Nephron progenitor cell (in vitro differentiated cells): Measurements from ENCODE around the gene FLT3LG.

Experiments
- DNase-seq: peaks from one replicate; pipeline ENCODE4 v3.0.0; 2021
- H3K27ac Mint-ChIP-seq: 2 replicates; pipeline ENCODE4 v1.8.0; 2021; ENCODE audit warnings: mild to moderate bottlenecking, moderate library complexity, mixed read lengths
- H3K27me3 Mint-ChIP-seq: 2 replicates; pipeline ENCODE4 v1.8.0; 2021; ENCODE audit warnings: mild to moderate bottlenecking, low read depth, mixed read lengths; ENCODE audit not compliant: poor library complexity
- H3K36me3 Mint-ChIP-seq: 2 replicates; pipeline ENCODE4 v1.8.0; 2021; ENCODE audit warnings: low read depth, mixed read lengths
- H3K4me1 Mint-ChIP-seq: 2 replicates; pipeline ENCODE4 v1.8.0; 2021; ENCODE audit warnings: mixed read lengths
- H3K4me3 Mint-ChIP-seq: 2 replicates; pipeline ENCODE4 v1.8.0; 2021; ENCODE audit warnings: mild to moderate bottlenecking, moderate library complexity, mixed read lengths
- H3K9me3 Mint-ChIP-seq: 2 replicates; pipeline ENCODE4 v1.8.0; 2021; ENCODE audit warnings: mild to moderate bottlenecking, moderate library complexity, mixed read lengths
- CTCF ChIP-seq: fragments of 200-600 bp; sonication (generic); IDR thresholded peaks from 2 replicates; pipeline ENCODE4 v1.5.0; 2021; ENCODE audit warnings: antibody characterized with exemption

FLT3LG gene

GRCh38 chr19:49503582-49503962 lies 29.6 kb downstream of the FLT3LG start:
- H3K9me3 Mint-ChIP-seq: no peaks in the 10 kb centered on the region
- peaks cover 41% of the 10 kb centered on the region for H3K4me1 Mint-ChIP-seq
- no peak for DNase-seq
- peaks cover 5% of the 10 kb centered on the region for H3K27me3 Mint-ChIP-seq
- no peak for TF ChIP-seq CTCF
- no peak overlapping the region for H3K4me3 Mint-ChIP-seq
- H3K27ac Mint-ChIP-seq: no peak overlapping the region
- H3K36me3 Mint-ChIP-seq: peaks cover 12% of the 10 kb centered on the region

- Mint-ChIP-seq H3K9me3 (no peaks in the 10 kb centered on the region), H3K4me3 (no peak overlapping the region), H3K4me1 (peaks cover 31% of the 10 kb centered on the region), H3K27me3 (peaks cover 5% of the 10 kb centered on the region), H3K36me3 (no peaks in the 10 kb centered on the region), H3K27ac (no peak overlapping the region)
- DNase-seq: peak; percentile 62
- TF ChIP-seq CTCF: peak; percentile 69
Observed at GRCh38 chr19:49506575-49507105, 32.6 kb downstream of the FLT3LG start.

GRCh38 chr19:49507803-49508494 lies 33.9 kb downstream of the FLT3LG start:
- Mint-ChIP-seq H3K9me3 (no peaks in the 10 kb centered on the region), H3K4me1 (peaks cover 28% of the 10 kb centered on the region), H3K27ac (no peak overlapping the region), H3K27me3 (peaks cover 3% of the 10 kb centered on the region), H3K36me3 (no peaks in the 10 kb centered on the region), H3K4me3 (no peak overlapping the region)
- no peak for TF ChIP-seq CTCF
- DNase-seq: no peak

- peaks cover 18% of the 10 kb centered on the region for H3K36me3 Mint-ChIP-seq
- peak; percentile 72 for DNase-seq
- H3K27me3 Mint-ChIP-seq: peaks cover 10% of the 10 kb centered on the region
- H3K4me3 Mint-ChIP-seq: peak overlapping the region; percentile 89
- no peaks in the 10 kb centered on the region for H3K9me3 Mint-ChIP-seq
- peaks cover 49% of the 10 kb centered on the region for H3K4me1 Mint-ChIP-seq
- TF ChIP-seq CTCF: no peak
- peak overlapping the region; percentile 86 for H3K27ac Mint-ChIP-seq
Observed at GRCh38 chr19:49512970-49513745, 39.1 kb downstream of the FLT3LG start.

GRCh38 chr19:49513746-49514118 lies 39.7 kb downstream of the FLT3LG start:
- TF ChIP-seq CTCF: no peak
- Mint-ChIP-seq H3K4me1 (peaks cover 49% of the 10 kb centered on the region), H3K27ac (peak overlapping the region; percentile 86), H3K9me3 (no peaks in the 10 kb centered on the region), H3K36me3 (peaks cover 21% of the 10 kb centered on the region), H3K27me3 (peaks cover 10% of the 10 kb centered on the region), H3K4me3 (peak overlapping the region; percentile 89)
- no peak for DNase-seq
